GM21737 (cell line): ENCODE measurements around the gene PBX3.

ENCODE experiments used
- ATAC-seq: cut with Tn5 transposase; IDR thresholded peaks from one replicate; pipeline ENCODE4 v1.9.1; 2021; ENCODE audit warnings: mild to moderate bottlenecking, moderate library complexity; ENCODE audit not compliant: unreplicated experiment

The PBX3 gene

GRCh38 chr9:125990186-125990792, 243.1 kb downstream of the PBX3 start:
- ATAC-seq: no peak

- ATAC-seq: no peak
These were observed 243.6 kb downstream of the PBX3 start for GRCh38 chr9:125990793-125991220.

GRCh38 chr9:125991886-125992529, 244.8 kb downstream of the PBX3 start:
- no peak for ATAC-seq

- no peak for ATAC-seq
These were observed 245.4 kb downstream of the PBX3 start for GRCh38 chr9:125992557-125992956.

GRCh38 chr9:125993466-125993865, 246.3 kb downstream of the PBX3 start:
- no peak for ATAC-seq

- ATAC-seq: no peak
These were observed 247.1 kb downstream of the PBX3 start for GRCh38 chr9:125994066-125994943.

GRCh38 chr9:125995006-125995405, 247.8 kb downstream of the PBX3 start:
- no peak for ATAC-seq

GRCh38 chr9:125995706-125996105, 248.5 kb downstream of the PBX3 start:
- no peak for ATAC-seq

- ATAC-seq: no peak
These were observed 249.6 kb downstream of the PBX3 start for GRCh38 chr9:125996791-125997190.

- ATAC-seq: no peak
These were observed 250.1 kb downstream of the PBX3 start for GRCh38 chr9:125997196-125997823.

- ATAC-seq: no peak
These were observed 251.8 kb downstream of the PBX3 start for GRCh38 chr9:125998837-125999503.

- ATAC-seq: no peak
These were observed 252.3 kb downstream of the PBX3 start for GRCh38 chr9:125999504-125999881.

GRCh38 chr9:126000256-126000655, 253.1 kb downstream of the PBX3 start:
- ATAC-seq: no peak

- no peak for ATAC-seq
These were observed 253.8 kb downstream of the PBX3 start for GRCh38 chr9:126000731-126001580.

- no peak for ATAC-seq
These were observed 254.5 kb downstream of the PBX3 start for GRCh38 chr9:126001581-126002225.

- ATAC-seq: no peak
These were observed 255.5 kb downstream of the PBX3 start for GRCh38 chr9:126002476-126003350.

- no peak for ATAC-seq
These were observed 261.9 kb downstream of the PBX3 start for GRCh38 chr9:126009047-126009446.

GRCh38 chr9:126014726-126015125, 267.6 kb downstream of the PBX3 start:
- ATAC-seq: no peak
